GM12891 (cell line): ENCODE data around the gene ACP3.
"Not testable (repeated sequence)": the region's sequence is repeated elsewhere in the genome, so short reads cannot be mapped to it uniquely, and the experiment has no call there.

Experiments
- POLR2A ChIP-seq: IDR thresholded peaks from 2 replicates; pipeline ENCODE4 v1.6.1; 2011; ENCODE audit warnings: low read depth, low read length, control low read depth
- POLR2AphosphoS5 ChIP-seq: IDR thresholded peaks from 2 replicates; pipeline ENCODE4 v1.6.1; 2011; ENCODE audit warnings: low read depth, low read length, control low read depth
- POU2F2 ChIP-seq: IDR thresholded peaks from 2 replicates; pipeline ENCODE4 v1.6.1; 2011; ENCODE audit warnings: low read depth, mild to moderate bottlenecking, control low read depth, low read length, moderate library complexity
- SPI1 ChIP-seq: IDR thresholded peaks from 2 replicates; pipeline ENCODE4 v1.6.1; 2011; ENCODE audit warnings: low read depth, low read length, control low read depth
- TAF1 ChIP-seq: IDR thresholded peaks from 2 replicates; pipeline ENCODE4 v1.6.1; 2011; ENCODE audit warnings: low read depth, low read length, control low read depth

DNA sequence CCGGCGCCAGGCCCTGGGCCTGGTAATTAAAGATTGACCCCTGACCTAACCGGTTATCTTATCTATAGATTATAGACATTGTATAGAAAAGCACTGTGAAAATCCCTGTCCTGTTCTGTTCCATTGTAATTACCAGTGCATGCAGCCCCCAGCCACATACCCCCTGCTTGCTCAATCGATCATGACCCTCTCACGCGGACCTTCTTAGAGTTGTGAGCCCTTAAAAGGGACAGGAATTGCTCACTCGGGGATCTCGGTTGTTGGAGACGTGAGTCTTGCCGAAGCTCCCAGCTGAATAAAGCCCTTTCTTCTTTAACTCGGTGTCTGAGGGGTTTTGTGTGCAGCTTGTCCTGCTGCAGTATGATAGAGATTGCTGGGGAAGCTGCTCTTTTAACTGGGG is 7.2 kb upstream of the ACP3 start:
- not testable (repeated sequence) for TF ChIP-seq POLR2A, POLR2AphosphoS5, POU2F2, TAF1, SPI1
